ENCODE data around the gene ABTB2.

- no peak for TF ChIP-seq CTCF (IDR thresholded peaks at IDR 0.05)
- no peak for TF ChIP-seq POLR2A (IDR thresholded peaks at IDR 0.05)
- TF ChIP-seq EP300 (IDR thresholded peaks at IDR 0.05), result no peak
These were observed 217.7 kb downstream of the ABTB2 start for GRCh38 chr11:34140149-34140548.

All from tibial nerve (tissue), 4 donors.